Measurements from ENCODE around the gene ZNF70. TPM values are rescaled to one million over a fixed set of nuclear protein-coding genes. Genes with fewer than 3 reads are reported as not detected.
A peak's percentile ranks its signal among the peaks of the same experiment; 100 is the strongest.

ZNF70 gene
- total and polyA plus RNA-seq, 2 donors (not counting 1 experiment from before 2014, with no cell fraction given): 2.1 to 8.3 TPM

- Mint-ChIP-seq H3K27me3 (no peaks in the 10 kb centered on the region), H3K4me1 (peaks cover 40% of the 10 kb centered on the region), H3K27ac (peak overlapping the region; percentile 37), H3K9me3 (ENCODE audit: insufficient read depth) (no peaks in the 10 kb centered on the region), H3K4me3 (no peak overlapping the region)
- WGBS (ENCODE audit: insufficient coverage): 96% methylated on average over 7 of the region's 11 CpGs
- Histone ChIP-seq H3K4me2 (replicated peaks; ENCODE audit: low read depth, low read length, poor library complexity, severe bottlenecking) (no peak overlapping the region), H3K9ac (ENCODE audit: low read length) (no peak overlapping the region), H3K9me3 (ENCODE audit: control extremely low read depth in 1 of 3, control insufficient read depth in 2 of 3, insufficient read depth in 1 of 3, low read length in 2 of 3) (no peaks in the 10 kb centered on the region), H3K4me1 (ENCODE audit: control insufficient read depth in 2 of 2, insufficient read depth in 2 of 2, low read length in 2 of 2) (peaks cover 36 to 45% of the 10 kb centered on the region in 2 donors), H3K4me3 (ENCODE audit: control extremely low read depth in 1 of 5, extremely low read depth in 1 of 5, insufficient read depth in 1 of 5, low read depth in 2 of 5, low read length in 4 of 5) (no peak overlapping the region), H2AFZ (ENCODE audit: insufficient read depth, low read depth, low read length, poor library complexity, severe bottlenecking) (no peak overlapping the region), H3K79me2 (ENCODE audit: control insufficient read depth, insufficient read depth, low read length) (peaks cover 70% of the 10 kb centered on the region), H3K27ac (ENCODE audit: low read length in 2 of 2) (no peak overlapping the region), H3K36me3 (replicated peaks in 1 of 2; ENCODE audit: control extremely low read depth in 1 of 2, control insufficient read depth in 1 of 2, extremely low read depth in 1 of 2, insufficient read depth in 2 of 2, low read length in 1 of 2) (peaks cover 0 to 39% of the 10 kb centered on the region in 2 experiments), H4K20me1 (ENCODE audit: control insufficient read depth, insufficient read depth, low read length, poor library complexity, severe bottlenecking) (peaks cover 59% of the 10 kb centered on the region), H3K27me3 (replicated peaks in 1 of 4; ENCODE audit: control extremely low read depth in 1 of 4, control insufficient read depth in 3 of 4, insufficient read depth in 4 of 4, low read length in 3 of 4) (no peaks in the 10 kb centered on the region)
- TF ChIP-seq CTCF (IDR thresholded peaks at IDR 0.05) (no peak), EZH2 (IDR thresholded peaks at IDR 0.05; ENCODE audit: borderline replicate concordance, insufficient read depth, low read depth, low read length, poor library complexity, severe bottlenecking) (no peak)
- ChIA-PET POLR2A (no interaction called here), CTCF (no interaction called here)
- ATAC-seq (ENCODE audit: low read depth) (no peak), DNase-seq (no peak)
- intact Hi-C loops (cut with micrococcal nuclease): no loop called here
Measured at GRCh38 chr22:23790819-23791737, 40.2 kb upstream of the ZNF70 start.

- Histone ChIP-seq H3K4me1 (ENCODE audit: control insufficient read depth in 2 of 2, insufficient read depth in 2 of 2, low read length in 2 of 2) (peaks cover 37 to 46% of the 10 kb centered on the region in 2 donors), H3K27ac (ENCODE audit: low read length in 2 of 2) (peak overlapping the region in 1 of 2 donors; percentile 3), H3K27me3 (replicated peaks in 1 of 4; ENCODE audit: control extremely low read depth in 1 of 4, control insufficient read depth in 3 of 4, insufficient read depth in 4 of 4, low read length in 3 of 4) (no peaks in the 10 kb centered on the region), H4K20me1 (ENCODE audit: control insufficient read depth, insufficient read depth, low read length, poor library complexity, severe bottlenecking) (peaks cover 59% of the 10 kb centered on the region), H3K4me2 (replicated peaks; ENCODE audit: low read depth, low read length, poor library complexity, severe bottlenecking) (peak overlapping the region; percentile 8), H3K4me3 (ENCODE audit: control extremely low read depth in 1 of 5, extremely low read depth in 1 of 5, insufficient read depth in 1 of 5, low read depth in 2 of 5, low read length in 4 of 5) (no peak overlapping the region), H3K36me3 (replicated peaks in 1 of 2; ENCODE audit: control extremely low read depth in 1 of 2, control insufficient read depth in 1 of 2, extremely low read depth in 1 of 2, insufficient read depth in 2 of 2, low read length in 1 of 2) (peaks cover 0 to 31% of the 10 kb centered on the region in 2 experiments), H3K9ac (ENCODE audit: low read length) (no peak overlapping the region), H3K79me2 (ENCODE audit: control insufficient read depth, insufficient read depth, low read length) (peaks cover 70% of the 10 kb centered on the region), H2AFZ (ENCODE audit: insufficient read depth, low read depth, low read length, poor library complexity, severe bottlenecking) (no peak overlapping the region), H3K9me3 (ENCODE audit: control extremely low read depth in 1 of 3, control insufficient read depth in 2 of 3, insufficient read depth in 1 of 3, low read length in 2 of 3) (no peaks in the 10 kb centered on the region)
- H3K4me1 Mint-ChIP-seq: peaks cover 42% of the 10 kb centered on the region
- H3K27ac Mint-ChIP-seq: peak overlapping the region; percentile 10
- ChIA-PET CTCF (interaction anchor here (0.8 to 2.3 kb wide), 6 partner anchors 16 to 68 kb away, joined by 3 to 7 read pairs (median 4); partner anchors contain the start of genes MMP11 and SLC2A11), POLR2A (interaction anchor here (0.9 to 1.4 kb wide), 6 partner anchors 8 to 48 kb away, joined by 3 to 11 read pairs (median 4); partner anchors contain the start of genes DERL3, MMP11 and ZNF70)
- no peak for ATAC-seq (ENCODE audit: low read depth)
- intact Hi-C loops (cut with micrococcal nuclease): loop anchor here (5.0 to 10.0 kb wide), 2 partner anchors 123 to 225 kb away; partner anchors contain the start of gene CABIN1
- no peaks in the 10 kb centered on the region for H3K27me3 Mint-ChIP-seq
- H3K9me3 Mint-ChIP-seq (ENCODE audit: insufficient read depth): no peaks in the 10 kb centered on the region
- H3K4me3 Mint-ChIP-seq: peak overlapping the region; percentile 20
- no peak for DNase-seq
- WGBS (ENCODE audit: insufficient coverage): 100% methylated on average over 4 of the region's 4 CpGs
- no peak for TF ChIP-seq EZH2 (IDR thresholded peaks at IDR 0.05; ENCODE audit: borderline replicate concordance, insufficient read depth, low read depth, low read length, poor library complexity, severe bottlenecking)
- TF ChIP-seq CTCF (IDR thresholded peaks at IDR 0.05): no peak
Measured at GRCh38 chr22:23789638-23790037, 38.7 kb upstream of the ZNF70 start.

Measured in B cell (primary cell).